Activated B cell treated with CpG ODN at 0.5 μM for 24 hours (primary cell): ENCODE results near the gene RXFP1. TPM values are rescaled to one million over a fixed set of nuclear protein-coding genes. Genes with fewer than 3 reads are reported as not detected.
A peak's percentile ranks its signal among the peaks of the same experiment; 100 is the strongest.

ENCODE experiments used
- ATAC-seq: fragments of 200-7000 bp; cut with Tn5 transposase; one replicate; pipeline ENCODE4 v1.10.0; 2021; ENCODE audit warnings: low read depth, mild to moderate bottlenecking, moderate library complexity
- CTCF ChIA-PET: fragments of 350-600 bp; sonication (Branson Sonifier 250); formaldehyde crosslinking; loops from one replicate; lab custom pipeline; 2021; ENCODE audit warnings: antibody characterized with exemption; lab: Charles Lee
- POLR2A ChIA-PET: fragments of 350-600 bp; sonication (Branson Sonifier 250); formaldehyde crosslinking; loops from one replicate; lab custom pipeline; 2021; ENCODE audit warnings: antibody characterized with exemption; lab: Charles Lee
- DNase-seq: peaks from one replicate; pipeline ENCODE4 v3.0.0; 2022
- H3K27ac Mint-ChIP-seq: one replicate; pipeline ENCODE4 v1.8.0; 2020; ENCODE audit warnings: mixed read lengths
- H3K27me3 Mint-ChIP-seq: one replicate; pipeline ENCODE4 v1.8.0; 2021; ENCODE audit warnings: mixed read lengths
- H3K36me3 Mint-ChIP-seq: one replicate; pipeline ENCODE4 v1.8.0; 2021; ENCODE audit warnings: low read depth, mixed read lengths
- H3K4me1 Mint-ChIP-seq: one replicate; pipeline ENCODE4 v1.8.0; 2021; ENCODE audit warnings: mixed read lengths
- H3K4me3 Mint-ChIP-seq: one replicate; pipeline ENCODE4 v1.8.0; 2020; ENCODE audit warnings: mild to moderate bottlenecking, mixed read lengths
- H3K9me3 Mint-ChIP-seq: one replicate; pipeline ENCODE4 v1.8.0; 2020; ENCODE audit warnings: mixed read lengths
- CTCF ChIP-seq: fragments of 200-600 bp; IDR thresholded peaks from one replicate; pipeline ENCODE4 v1.8.0; 2022; ENCODE audit warnings: antibody characterized with exemption, mild to moderate bottlenecking
- intact Hi-C: fragments of 100-400 bp; cut with micrococcal nuclease; formaldehyde crosslinking; loops from one replicate; pipeline ENCODE4 v1.15.1; 2024
- total RNA-seq: library from RNA; stranded (reverse); gene quantifications from 2 replicates; pipeline ENCODE4 v1.2.3, GENCODE V29; 2022

Gene RXFP1
- total RNA-seq, 1 donor from 2014 or later, result not detected

- H3K9me3 Mint-ChIP-seq, result no peaks in the 10 kb centered on the region
- ChIA-PET POLR2A (interaction anchor here (1.1 kb wide), 1 partner anchor 430 kb away, joined by 4 read pairs; no protein-coding TSS in a partner anchor), CTCF (no interaction called here)
- peaks cover 12% of the 10 kb centered on the region for H3K36me3 Mint-ChIP-seq
- intact Hi-C loops, result loop anchor here (1.0 to 5.0 kb wide), 3 partner anchors 97 to 532 kb away; partner anchors contain the start of gene FNIP2
- H3K4me3 Mint-ChIP-seq, result peak within 1 kb of the TSS; percentile 98
- H3K27ac Mint-ChIP-seq, result peak within 1 kb of the TSS; percentile 96
- no peak for DNase-seq
- peaks cover 23% of the 10 kb centered on the region for H3K4me1 Mint-ChIP-seq
- no peak for TF ChIP-seq CTCF
- no peak for ATAC-seq
- H3K27me3 Mint-ChIP-seq, result no peaks in the 10 kb centered on the region
These were observed 149.9 kb downstream of the RXFP1 start, which contains the start of gene C4orf46 for GRCh38 chr4:158671665-158671914. TSS of gene C4orf46 (minus strand) at chr4:158671887. CDS start at chr4:158671801, 86 bp downstream.

- ATAC-seq (peak; percentile 83), DNase-seq (peak; percentile 95)
- Mint-ChIP-seq H3K27me3 (no peaks in the 10 kb centered on the region), H3K4me3 (peak within 1 kb of the TSS; percentile 98), H3K36me3 (peaks cover 12% of the 10 kb centered on the region), H3K9me3 (no peaks in the 10 kb centered on the region), H3K27ac (peak within 1 kb of the TSS; percentile 96), H3K4me1 (peaks cover 23% of the 10 kb centered on the region)
- ChIA-PET POLR2A (interaction anchor here (1.1 kb wide), 1 partner anchor 430 kb away, joined by 4 read pairs; no protein-coding TSS in a partner anchor), CTCF (no interaction called here)
- intact Hi-C loops, result loop anchor here (1.0 to 5.0 kb wide), 8 partner anchors 8 to 531 kb away; partner anchors contain the start of genes FNIP2 and PPID
- no peak for TF ChIP-seq CTCF
These were observed 150.5 kb downstream of the RXFP1 start, which contains the start of gene ETFDH for GRCh38 chr4:158671915-158672806. TSS of gene ETFDH (plus strand) at chr4:158672296. CDS start at chr4:158672457, 161 bp downstream.

GRCh38 chr4:158673633-158674032 is 152.0 kb downstream of the RXFP1 start:
- CTCF ChIA-PET, result no interaction called here
- Mint-ChIP-seq H3K9me3 (no peaks in the 10 kb centered on the region), H3K4me1 (peaks cover 23% of the 10 kb centered on the region), H3K36me3 (peaks cover 9% of the 10 kb centered on the region), H3K4me3 (no peak overlapping the region), H3K27me3 (no peaks in the 10 kb centered on the region), H3K27ac (no peak overlapping the region)
- ATAC-seq (no peak), DNase-seq (no peak)
- POLR2A ChIA-PET, result no interaction called here
- intact Hi-C loops, result loop anchor here (2.0 to 5.0 kb wide), 2 partner anchors 179 to 501 kb away; no protein-coding TSS in a partner anchor
- no peak for TF ChIP-seq CTCF

- TF ChIP-seq CTCF, result no peak
These were observed 154.4 kb downstream of the RXFP1 start for GRCh38 chr4:158676076-158676475.

GRCh38 chr4:158678767-158679166 is 157.1 kb downstream of the RXFP1 start:
- no peak for DNase-seq
- intact Hi-C loops, result no loop called here
- Mint-ChIP-seq H3K27ac (no peak overlapping the region), H3K27me3 (no peaks in the 10 kb centered on the region), H3K36me3 (peaks cover 10% of the 10 kb centered on the region), H3K4me3 (no peak overlapping the region), H3K4me1 (no peaks in the 10 kb centered on the region), H3K9me3 (no peaks in the 10 kb centered on the region)
- no peak for TF ChIP-seq CTCF
- ATAC-seq, result no peak
- CTCF ChIA-PET, result no interaction called here
- POLR2A ChIA-PET, result no interaction called here

More at GRCh38 chr4:158676076-158676475, 154.4 kb downstream of the RXFP1 start:
- ChIA-PET CTCF (no interaction called here), POLR2A (no interaction called here)
- H3K27ac Mint-ChIP-seq, result no peak overlapping the region
- peaks cover 14% of the 10 kb centered on the region for H3K36me3 Mint-ChIP-seq
- no peaks in the 10 kb centered on the region for H3K27me3 Mint-ChIP-seq
- H3K4me3 Mint-ChIP-seq, result no peak overlapping the region
- DNase-seq (no peak), ATAC-seq (no peak)
- H3K9me3 Mint-ChIP-seq, result no peaks in the 10 kb centered on the region
- intact Hi-C loops, result no loop called here
- H3K4me1 Mint-ChIP-seq, result peaks cover 13% of the 10 kb centered on the region
